AG04450 (cell line): Measurements from ENCODE around the gene COL26A1. TPM values are rescaled to one million over a fixed set of nuclear protein-coding genes. Genes with fewer than 3 reads are reported as not detected.

Source experiments
- CTCF ChIA-PET: fragments of 300-600, 350-600 bp; formaldehyde crosslinking; extraction: SDS; loops from one replicate; lab custom pipeline; 2022; ENCODE audit warnings: antibody characterized with exemption, inconsistent platforms; lab: Charles Lee
- POLR2A ChIA-PET: fragments of 350-600 bp; formaldehyde crosslinking; extraction: SDS; loops from one replicate; lab custom pipeline; 2021; ENCODE audit warnings: antibody characterized with exemption, inconsistent platforms; lab: Yijun Ruan, JAX
- DNase-seq: peaks from one replicate; pipeline ENCODE4 v3.0.0-alpha.2; 2011; ENCODE audit warnings: low read depth, low spot score
- H3K27ac ChIP-seq: one replicate; pipeline ENCODE4 v1.5.1; 2012; ENCODE audit warnings: low read depth, low read length, control low read depth
- H3K27me3 ChIP-seq: one replicate; pipeline ENCODE4 v1.6.0; 2012; ENCODE audit warnings: low read length; ENCODE audit not compliant: control insufficient read depth, insufficient read depth
- H3K4me3 ChIP-seq: 2 replicates; pipeline ENCODE4 v1.5.1; 2011; ENCODE audit warnings: mild to moderate bottlenecking, low read depth, low read length, control low read depth
- H3K9me3 ChIP-seq: 2 replicates; pipeline ENCODE4 v1.5.1; 2012; ENCODE audit warnings: low read length; ENCODE audit not compliant: control insufficient read depth, insufficient read depth
- polyA plus RNA-seq: library from polyadenylated mRNA; depleted of rRNA; stranded (reverse); fragments of >200 nt; gene quantifications from 2 replicates; pipeline ENCODE4 v1.2.3, GENCODE V29; 2011
- TF ChIP-seq, protein P1 (sequence below): IDR thresholded peaks from 2 replicates; pipeline ENCODE4 v1.5.1; 2011; ENCODE audit warnings: low read depth, low read length, control low read depth, inconsistent platforms

The COL26A1 gene
- polyA plus RNA-seq, 1 experiment = 0.06 TPM

DNA sequence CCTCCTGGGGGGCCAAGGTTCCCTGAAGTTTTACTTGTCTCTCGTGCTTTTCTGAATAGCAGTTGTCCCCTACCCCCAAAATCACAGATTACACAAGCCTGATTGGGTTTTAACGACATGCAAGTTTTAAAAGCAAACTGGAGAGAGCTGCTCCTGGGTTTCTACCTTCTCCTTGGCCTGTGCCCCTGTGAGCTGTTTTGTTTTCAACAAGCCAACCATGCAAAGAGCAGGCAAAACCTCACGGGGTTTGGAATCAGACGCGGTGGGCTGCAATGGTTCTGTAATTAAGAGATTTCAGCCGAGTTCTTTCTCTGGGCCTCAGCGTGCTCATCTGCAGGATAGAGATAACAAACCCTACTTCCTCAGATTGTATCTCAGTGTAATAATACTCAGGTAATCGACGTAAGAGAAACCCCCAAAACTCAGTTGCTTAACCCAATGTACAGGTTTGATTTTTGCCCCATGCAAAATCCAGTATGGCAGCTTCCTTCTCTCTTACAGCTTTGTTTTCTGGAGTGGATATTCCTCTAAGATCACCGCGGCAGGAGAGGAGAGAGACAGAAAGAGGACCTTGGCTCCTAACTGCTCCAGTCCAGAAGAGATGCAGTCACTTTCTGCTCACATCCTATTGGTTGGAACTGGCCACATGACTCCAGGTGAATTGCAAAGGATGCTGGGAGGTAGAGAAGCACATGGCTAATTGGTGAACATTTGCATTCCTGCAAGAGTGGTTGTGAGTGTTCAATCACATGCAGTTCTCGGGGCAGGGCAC is 224.4 kb downstream of the COL26A1 start:
- H3K9me3 ChIP-seq = peaks cover 5% of the 10 kb centered on the region; the same call in 1 of the 2 replicates
- no peak overlapping the region for H3K4me3 ChIP-seq
- H3K27me3 ChIP-seq = peaks cover 7% of the 10 kb centered on the region
- H3K27ac ChIP-seq = no peak overlapping the region
- POLR2A ChIA-PET = no interaction called here
- TF ChIP-seq, protein P1, sequence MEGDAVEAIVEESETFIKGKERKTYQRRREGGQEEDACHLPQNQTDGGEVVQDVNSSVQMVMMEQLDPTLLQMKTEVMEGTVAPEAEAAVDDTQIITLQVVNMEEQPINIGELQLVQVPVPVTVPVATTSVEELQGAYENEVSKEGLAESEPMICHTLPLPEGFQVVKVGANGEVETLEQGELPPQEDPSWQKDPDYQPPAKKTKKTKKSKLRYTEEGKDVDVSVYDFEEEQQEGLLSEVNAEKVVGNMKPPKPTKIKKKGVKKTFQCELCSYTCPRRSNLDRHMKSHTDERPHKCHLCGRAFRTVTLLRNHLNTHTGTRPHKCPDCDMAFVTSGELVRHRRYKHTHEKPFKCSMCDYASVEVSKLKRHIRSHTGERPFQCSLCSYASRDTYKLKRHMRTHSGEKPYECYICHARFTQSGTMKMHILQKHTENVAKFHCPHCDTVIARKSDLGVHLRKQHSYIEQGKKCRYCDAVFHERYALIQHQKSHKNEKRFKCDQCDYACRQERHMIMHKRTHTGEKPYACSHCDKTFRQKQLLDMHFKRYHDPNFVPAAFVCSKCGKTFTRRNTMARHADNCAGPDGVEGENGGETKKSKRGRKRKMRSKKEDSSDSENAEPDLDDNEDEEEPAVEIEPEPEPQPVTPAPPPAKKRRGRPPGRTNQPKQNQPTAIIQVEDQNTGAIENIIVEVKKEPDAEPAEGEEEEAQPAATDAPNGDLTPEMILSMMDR = no peak
- CTCF ChIA-PET = no interaction called here
- DNase-seq = no peak

DNA sequence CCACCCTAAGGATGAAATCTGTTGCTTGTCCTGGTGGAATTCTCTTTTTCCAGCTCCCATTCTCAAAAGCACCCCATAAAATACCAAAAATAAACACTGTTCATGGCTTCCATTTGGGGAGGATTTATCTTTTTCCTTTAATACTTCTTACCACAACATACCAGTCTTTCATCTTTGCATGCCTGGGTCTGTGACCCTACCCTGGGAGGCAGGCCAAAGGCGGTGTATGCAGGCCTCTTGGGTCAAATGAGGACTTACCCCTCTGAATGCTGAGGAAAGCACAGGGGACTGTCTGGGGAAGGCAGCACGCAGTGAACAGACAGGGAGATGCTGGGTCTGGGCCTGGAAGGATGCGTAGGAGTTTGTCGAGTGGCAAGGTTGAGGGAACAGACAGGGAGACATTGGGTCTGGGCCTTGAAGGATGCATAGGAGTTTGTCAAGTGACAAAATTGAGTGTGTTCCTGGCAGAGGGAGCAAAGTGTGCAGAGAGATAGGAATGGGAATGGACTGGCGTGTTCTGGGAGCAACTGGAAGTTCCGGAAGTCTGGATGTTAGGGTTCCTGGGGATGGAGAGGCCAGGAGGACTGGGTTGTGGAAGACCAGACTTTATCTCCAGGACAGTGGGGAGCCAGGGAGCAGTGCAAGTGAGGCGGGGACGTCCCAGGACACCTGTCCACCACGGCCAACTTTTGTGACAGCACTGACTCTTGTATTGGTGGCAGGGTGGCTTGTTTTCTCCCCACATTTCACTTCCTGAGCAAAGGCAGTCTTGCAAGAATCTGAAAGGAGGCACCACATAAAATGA is 225.7 kb downstream of the COL26A1 start:
- DNase-seq = no peak
- POLR2A ChIA-PET = no interaction called here

DNA sequence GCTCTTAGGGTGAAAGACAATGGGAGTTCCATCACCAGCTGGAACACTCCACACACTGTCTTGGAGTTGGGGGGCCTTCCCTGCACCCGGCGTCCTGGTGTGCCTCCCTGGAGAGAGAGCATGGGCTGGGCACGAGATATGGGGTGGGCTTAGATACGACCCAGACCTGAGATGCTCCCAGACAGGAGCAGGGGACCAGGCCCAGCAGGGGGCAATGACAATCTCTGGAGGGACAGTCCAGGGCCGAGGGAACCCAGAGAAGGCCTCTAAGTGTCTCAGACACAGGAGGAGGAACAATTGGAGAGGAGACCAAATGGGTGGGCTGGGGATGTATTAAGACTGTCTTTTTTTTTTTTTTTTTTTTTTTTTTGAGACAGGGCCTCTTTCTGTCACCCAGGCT is 226.4 kb downstream of the COL26A1 start:
- ChIA-PET POLR2A (no interaction called here), CTCF (interaction anchor here (1.0 kb wide), 1 partner anchor 13 kb away, joined by 3 read pairs; no protein-coding TSS in a partner anchor)
- no peak overlapping the region for H3K4me3 ChIP-seq
- no peak for DNase-seq
- TF ChIP-seq, protein P1 = no peak
- no peak overlapping the region for H3K27ac ChIP-seq
- no peaks in the 10 kb centered on the region for H3K9me3 ChIP-seq
- peaks cover 7% of the 10 kb centered on the region for H3K27me3 ChIP-seq

More for the DNA sequence above, 225.7 kb downstream of the COL26A1 start:
- Histone ChIP-seq H3K27ac (no peak overlapping the region), H3K27me3 (peaks cover 7% of the 10 kb centered on the region), H3K4me3 (no peak overlapping the region), H3K9me3 (no peaks in the 10 kb centered on the region)
- CTCF ChIA-PET = interaction anchor here (1.0 kb wide), 1 partner anchor 14 kb away, joined by 3 read pairs; no protein-coding TSS in a partner anchor
- TF ChIP-seq, protein P1 = no peak

DNA sequence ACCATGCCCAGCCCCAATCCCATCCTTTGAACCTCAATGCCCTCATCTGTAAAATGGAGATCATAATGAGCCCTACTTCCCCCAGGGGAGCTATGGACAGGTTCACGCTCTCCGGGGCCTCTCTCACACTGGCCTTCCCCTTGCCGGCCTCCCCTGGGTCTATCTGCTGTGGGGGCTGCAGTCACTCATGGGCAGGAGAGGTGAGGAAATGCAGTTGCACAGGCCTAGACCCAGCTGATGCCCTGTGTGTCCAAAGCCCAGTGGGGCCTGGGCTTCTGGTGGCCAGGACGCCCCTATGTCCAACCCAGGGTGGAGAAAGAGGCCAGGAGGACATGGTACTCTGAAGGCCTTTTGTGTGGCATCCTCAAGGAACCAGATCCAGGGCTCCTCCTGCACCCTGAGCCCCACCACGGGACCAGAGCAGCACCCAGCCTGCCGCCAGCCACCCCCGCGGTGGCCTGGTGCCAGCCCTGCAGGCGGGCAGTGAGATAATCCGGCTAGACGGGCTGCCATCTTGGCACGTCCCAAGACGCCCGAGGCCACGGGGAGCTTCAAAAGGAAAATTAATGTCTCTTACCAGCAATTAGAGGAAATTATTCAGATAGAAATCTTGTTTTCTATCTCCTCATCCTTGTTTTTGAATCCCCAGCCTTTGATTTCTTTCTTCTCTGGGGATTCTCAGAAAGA is 227.4 kb downstream of the COL26A1 start:
- CTCF ChIA-PET = no interaction called here
- Histone ChIP-seq H3K4me3 (no peak overlapping the region), H3K27ac (no peak overlapping the region), H3K27me3 (peaks cover 15% of the 10 kb centered on the region), H3K9me3 (no peaks in the 10 kb centered on the region)
- DNase-seq = no peak
- POLR2A ChIA-PET = no interaction called here
- TF ChIP-seq, protein P1 = no peak
